Upper lobe of left lung (tissue), 6 donors: ENCODE data around the gene MEG3. TPM values are rescaled to one million over a fixed set of nuclear protein-coding genes. Genes with fewer than 3 reads are reported as not detected.

Experiments
- ATAC-seq, 2 donors: fragments of 200-7000 bp; cut with Tn5 transposase; one replicate each; pipeline ENCODE4 v1.9.1; 2022; ENCODE audit warnings: mild to moderate bottlenecking in 2 of 2, moderate library complexity in 2 of 2; ENCODE audit not compliant: low FRiP score in 2 of 2
- DNase-seq, 2 donors: peaks; one replicate each; pipeline ENCODE4 v3.0.0-alpha.2; 2019 to 2020
- H3K27ac ChIP-seq, 4 donors: fragments of 200-600 bp; sonication (generic); one replicate each; pipeline ENCODE4 v1.5.1; 2016 to 2019
- H3K27me3 ChIP-seq, 4 donors: fragments of 200-600 bp; sonication (generic); one replicate each; pipeline ENCODE4 v1.5.1; 2017 to 2019
- H3K36me3 ChIP-seq, 4 donors: fragments of 200-600 bp; sonication (generic); one replicate each; pipeline ENCODE4 v1.5.1; 2016 to 2019
- H3K4me1 ChIP-seq, 4 donors: fragments of 200-600 bp; sonication (generic); one replicate each; pipeline ENCODE4 v1.5.1; 2018 to 2019
- H3K4me3 ChIP-seq, 4 donors: fragments of 200-600 bp; sonication (generic); one replicate each; pipeline ENCODE4 v1.5.1; 2017 to 2019; ENCODE audit warnings: mild to moderate bottlenecking in 2 of 4, moderate library complexity in 1 of 4
- H3K9me3 ChIP-seq, 4 donors: fragments of 200-600 bp; sonication (generic); one replicate each; pipeline ENCODE4 v1.5.1; 2018 to 2019
- CTCF ChIP-seq, 6 experiments: fragments of 450-650 bp in 4 of 6; fragments of 200-600 bp in 2 of 6; sonication (generic) in 2 of 6; IDR thresholded peaks; one replicate each; pipeline ENCODE4 v1.5.1; 2016 to 2019; ENCODE audit warnings: antibody characterized with exemption in 6 of 6
- EP300 ChIP-seq, 4 donors: sonication (generic); formaldehyde crosslinking; IDR thresholded peaks; one replicate each; pipeline ENCODE4 v1.5.1; 2017; ENCODE audit warnings: antibody characterized with exemption in 4 of 4, control low read depth in 2 of 4
- POLR2A ChIP-seq, 4 donors: fragments of 450-650 bp; IDR thresholded peaks; one replicate each; pipeline ENCODE4 v1.5.1; 2016 to 2017; ENCODE audit warnings: antibody characterized with exemption in 4 of 4, mild to moderate bottlenecking in 2 of 4
- POLR2AphosphoS5 ChIP-seq, 2 donors: sonication (generic); formaldehyde crosslinking; IDR thresholded peaks; one replicate each; pipeline ENCODE4 v1.5.1; 2017; ENCODE audit warnings: antibody characterized with exemption in 2 of 2
- WGBS, 2 donors: methylation state at CpG; one replicate each; pipeline ENCODE4 v1.1.5; 2017 to 2018; 5-methylcytosine and 5-hydroxymethylcytosine counted together
- total RNA-seq, 6 donors: library from RNA; depleted of rRNA in 4 of 6; stranded (reverse); fragments of >200 nt in 4 of 6; gene quantifications; one replicate each; pipeline versions ENCODE4 v1.1.0 to v1.2.1, GENCODE V29; 2016 to 2021
- donor health status: DM: no; HTN: no; CAD: no; lungs with moderate emphysema.
- donor health status: DM: no; HTN: yes; CAD: no; lungs with severe emphysema.

MEG3 gene
- total RNA-seq, 6 donors from 2014 or later, result 3.9 to 39.8 (median 17.5) TPM

- ATAC-seq (no peak), DNase-seq (peak in 1 of 2 donors; percentile 6)
- no peaks in the 10 kb centered on the region for H3K9me3 ChIP-seq
- H3K36me3 ChIP-seq, result no peaks in the 10 kb centered on the region
- no peak overlapping the region for H3K4me3 ChIP-seq
- WGBS, 2 donors, result 89 to 93% methylated on average over 5 to 6 of the region's 6 CpGs
- H3K27me3 ChIP-seq, result no peaks in the 10 kb centered on the region
- no peak overlapping the region for H3K27ac ChIP-seq
- TF ChIP-seq CTCF (IDR thresholded peaks at IDR 0.05) (no peak), EP300 (IDR thresholded peaks at IDR 0.05) (no peak), POLR2AphosphoS5 (IDR thresholded peaks at IDR 0.05) (no peak), POLR2A (IDR thresholded peaks at IDR 0.05) (no peak)
- no peaks in the 10 kb centered on the region for H3K4me1 ChIP-seq
Measured at GRCh38 chr14:100889641-100890040, 63.7 kb downstream of the MEG3 start.

GRCh38 chr14:100890061-100890850 is 64.3 kb downstream of the MEG3 start:
- TF ChIP-seq POLR2AphosphoS5 (IDR thresholded peaks at IDR 0.05), result no peak
- TF ChIP-seq CTCF (IDR thresholded peaks at IDR 0.05), result no peak
- no peak for TF ChIP-seq POLR2A (IDR thresholded peaks at IDR 0.05)
- TF ChIP-seq EP300 (IDR thresholded peaks at IDR 0.05), result no peak
- no peak overlapping the region for H3K27ac ChIP-seq
- H3K4me3 ChIP-seq, result no peak overlapping the region
- no peaks in the 10 kb centered on the region for H3K4me1 ChIP-seq
- DNase-seq (peak in 1 of 2 donors; percentile 9), ATAC-seq (no peak)
- 87% methylated on average over 7 to 8 of the region's 8 CpGs for WGBS, 2 donors
- H3K27me3 ChIP-seq, result no peaks in the 10 kb centered on the region
- H3K36me3 ChIP-seq, result no peaks in the 10 kb centered on the region
- no peaks in the 10 kb centered on the region for H3K9me3 ChIP-seq

DNA sequence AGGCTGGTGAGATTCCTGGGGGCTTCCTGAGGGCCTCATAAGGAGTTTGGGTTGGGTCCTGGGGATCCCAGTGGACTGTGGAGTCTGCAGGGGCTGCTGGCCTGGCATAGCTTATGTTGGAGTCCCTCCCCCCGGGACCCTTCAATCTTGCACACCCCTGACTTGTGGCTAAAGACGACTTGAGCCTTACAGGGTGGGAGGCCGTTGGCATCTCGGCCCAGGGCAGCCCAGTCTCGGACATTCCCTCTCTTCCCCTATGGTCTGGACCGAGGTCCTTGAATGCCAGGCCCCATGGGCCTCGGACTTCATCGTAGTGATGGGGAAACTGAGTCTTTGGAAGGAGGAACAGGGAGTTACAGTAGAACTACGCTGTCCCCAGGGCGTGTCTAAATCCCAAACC is 65.1 kb downstream of the MEG3 start:
- Histone ChIP-seq H3K27ac (no peak overlapping the region), H3K4me1 (no peaks in the 10 kb centered on the region), H3K36me3 (no peaks in the 10 kb centered on the region), H3K27me3 (no peaks in the 10 kb centered on the region), H3K9me3 (no peaks in the 10 kb centered on the region), H3K4me3 (no peak overlapping the region)
- WGBS, 2 donors, result 88 to 90% methylated on average over 4 to 10 of the region's 10 CpGs
- TF ChIP-seq POLR2AphosphoS5 (IDR thresholded peaks at IDR 0.05) (no peak), EP300 (IDR thresholded peaks at IDR 0.05) (no peak), POLR2A (IDR thresholded peaks at IDR 0.05) (no peak), CTCF (IDR thresholded peaks at IDR 0.05) (no peak)
- DNase-seq (peak in 1 of 2 donors; percentile 2), ATAC-seq (no peak)

DNA sequence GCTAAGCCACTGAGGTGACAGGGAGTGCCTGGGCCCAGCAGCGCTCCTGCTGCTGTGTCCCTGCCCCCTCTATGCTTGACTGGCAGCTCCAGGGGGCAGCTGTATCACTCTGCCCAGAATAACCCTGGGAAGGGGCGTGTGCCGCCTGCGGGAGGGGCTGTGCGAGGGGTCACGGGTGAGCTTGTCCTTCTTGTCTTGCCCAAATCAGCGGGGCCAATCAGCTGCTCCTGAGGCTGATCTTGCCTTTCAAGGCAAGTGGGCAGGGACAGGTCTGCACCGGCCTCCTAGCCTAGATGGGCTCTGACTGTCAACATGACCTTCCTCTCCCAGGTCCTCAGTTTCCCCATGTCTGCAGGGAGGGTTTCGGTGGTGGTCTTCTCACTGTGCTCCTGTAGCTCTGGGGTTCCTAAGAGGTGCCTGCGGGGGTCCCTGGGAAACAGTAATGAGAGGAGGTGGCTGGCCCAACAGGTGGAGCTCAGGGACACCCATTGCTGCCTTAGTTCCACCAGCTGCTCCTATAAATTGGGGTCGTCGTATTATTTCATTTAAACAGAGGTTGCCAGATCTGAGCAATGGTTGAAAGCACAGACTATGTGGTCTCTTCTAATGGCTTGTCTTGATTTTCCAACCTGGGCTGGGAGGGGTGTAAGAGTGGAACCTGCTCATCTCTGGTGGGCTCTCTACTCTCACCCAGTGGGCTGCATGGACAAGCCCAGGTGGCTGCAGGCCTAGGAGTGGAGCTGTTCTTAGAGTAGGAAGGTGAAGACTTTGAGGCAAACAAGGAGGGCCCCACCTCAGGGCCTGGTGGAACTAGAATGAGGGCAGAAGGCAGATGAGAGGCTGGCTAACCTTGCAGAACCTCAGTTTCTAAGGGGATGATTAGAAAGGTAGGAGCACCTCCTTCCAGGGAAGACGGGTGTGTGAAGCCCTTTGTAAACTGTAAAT is 65.9 kb downstream of the MEG3 start:
- H3K27ac ChIP-seq, result no peak overlapping the region
- TF ChIP-seq POLR2A (IDR thresholded peaks at IDR 0.05) (no peak), POLR2AphosphoS5 (IDR thresholded peaks at IDR 0.05) (no peak), EP300 (IDR thresholded peaks at IDR 0.05) (no peak), CTCF (IDR thresholded peaks at IDR 0.05) (no peak)
- peak in 1 of 2 donors; percentile 27 for ATAC-seq
- H3K27me3 ChIP-seq, result no peaks in the 10 kb centered on the region
- no peaks in the 10 kb centered on the region for H3K9me3 ChIP-seq
- no peak overlapping the region for H3K4me3 ChIP-seq
- peak in 1 of 2 donors; percentile 15 for DNase-seq
- H3K4me1 ChIP-seq, result no peaks in the 10 kb centered on the region
- H3K36me3 ChIP-seq, result no peaks in the 10 kb centered on the region
- WGBS, 2 donors, result 87 to 95% methylated on average over 3 to 12 of the region's 13 CpGs
